Endometrium (tissue), 2 donors: ENCODE data around the gene SLC37A1.
A peak's percentile ranks its signal among the peaks of the same experiment; 100 is the strongest.

Source experiments
- FAIRE-seq: peaks from 2 replicates; lab custom pipeline; 2012; peaks lifted over from hg19 to GRCh38; lab: Jason Lieb, UNC
- donor health status: control.
- donor health status: control.

SLC37A1 gene

DNA sequence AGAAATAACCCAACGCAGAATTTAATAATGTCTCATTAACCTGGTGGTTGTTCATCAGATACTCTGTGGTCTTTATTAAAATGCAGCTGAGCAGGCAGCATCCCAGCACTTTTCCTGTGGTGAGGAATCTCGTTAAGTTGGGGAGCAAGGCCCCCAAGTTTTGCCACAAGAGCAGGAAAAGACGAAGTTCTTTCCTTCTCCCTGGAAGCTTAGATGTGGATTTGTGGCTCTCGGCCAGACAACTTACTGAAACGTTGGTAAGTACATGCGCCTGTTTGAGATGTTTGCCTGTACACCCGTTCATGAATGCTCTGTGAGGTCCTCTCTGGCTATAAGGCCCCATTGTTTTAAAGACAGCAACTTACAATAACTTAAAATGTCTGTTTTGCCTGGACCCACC, 105.5 kb downstream of the SLC37A1 start:
- no peak for FAIRE-seq

DNA sequence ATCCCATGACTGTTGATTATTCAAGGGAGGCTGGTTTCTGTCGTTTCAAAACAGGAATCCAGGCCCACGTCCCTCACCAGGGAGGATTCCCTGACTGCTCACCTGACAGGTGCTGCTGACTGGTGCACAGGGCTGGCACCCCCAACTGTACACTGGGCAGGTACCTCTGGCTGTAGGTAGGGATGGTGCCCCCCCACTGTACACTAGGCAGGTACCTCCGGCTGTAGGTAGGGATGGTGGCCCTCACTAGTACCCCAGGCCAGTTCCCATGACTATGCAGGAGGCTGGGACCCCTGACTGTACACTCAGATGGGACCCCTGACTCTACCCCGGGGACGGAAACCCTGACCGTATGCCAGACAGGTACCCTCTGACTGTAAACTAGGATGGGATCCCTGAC, 106.2 kb downstream of the SLC37A1 start:
- no peak for FAIRE-seq

DNA sequence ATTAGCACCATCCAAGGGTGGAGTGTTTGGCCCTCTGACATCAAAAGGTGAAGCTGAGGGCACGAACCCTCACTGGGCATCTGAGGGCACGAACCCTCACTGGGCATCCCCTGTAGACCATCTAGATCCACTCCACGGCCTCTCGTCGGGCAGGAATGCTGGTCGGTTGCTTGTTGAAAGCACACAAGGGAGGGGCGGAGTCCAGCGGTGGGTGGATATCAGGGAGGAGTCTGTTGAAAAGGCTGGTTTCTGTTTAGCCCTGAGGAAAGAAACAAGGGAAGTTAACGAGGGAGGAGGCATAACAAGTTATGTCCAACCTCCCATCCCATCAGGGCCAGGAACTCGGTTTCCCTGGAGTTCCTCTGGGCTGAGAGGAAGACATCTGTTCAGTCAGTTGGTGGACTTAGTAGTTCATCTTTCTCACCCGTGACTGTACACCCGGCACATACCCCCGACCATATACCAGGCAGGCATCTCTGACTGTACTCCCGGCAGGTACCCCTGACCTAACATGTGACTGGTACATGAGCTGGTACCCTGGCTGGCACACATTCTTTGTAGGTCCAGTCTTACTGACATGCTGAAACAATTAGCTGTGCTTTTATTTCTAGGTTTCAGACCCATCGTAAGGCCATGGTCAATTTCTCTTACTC, 107.6 kb downstream of the SLC37A1 start:
- no peak for FAIRE-seq

DNA sequence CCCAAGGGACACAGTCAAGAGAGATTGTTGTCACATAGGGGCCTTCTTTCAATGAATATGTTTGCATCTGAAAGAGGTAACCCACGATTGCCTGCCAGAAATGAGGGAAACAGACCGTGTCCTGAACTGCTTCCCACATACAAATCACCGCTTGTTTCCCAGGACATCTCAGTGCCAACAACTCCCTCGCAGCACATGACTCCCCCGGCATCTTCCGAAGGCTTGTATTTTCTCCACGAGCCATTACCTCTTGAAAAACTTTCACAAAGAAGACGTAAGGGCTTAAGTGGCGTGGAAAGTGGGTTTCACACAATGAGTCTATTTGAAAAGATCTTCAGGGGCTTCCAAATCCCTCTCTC, 108.1 kb downstream of the SLC37A1 start:
- no peak for FAIRE-seq

DNA sequence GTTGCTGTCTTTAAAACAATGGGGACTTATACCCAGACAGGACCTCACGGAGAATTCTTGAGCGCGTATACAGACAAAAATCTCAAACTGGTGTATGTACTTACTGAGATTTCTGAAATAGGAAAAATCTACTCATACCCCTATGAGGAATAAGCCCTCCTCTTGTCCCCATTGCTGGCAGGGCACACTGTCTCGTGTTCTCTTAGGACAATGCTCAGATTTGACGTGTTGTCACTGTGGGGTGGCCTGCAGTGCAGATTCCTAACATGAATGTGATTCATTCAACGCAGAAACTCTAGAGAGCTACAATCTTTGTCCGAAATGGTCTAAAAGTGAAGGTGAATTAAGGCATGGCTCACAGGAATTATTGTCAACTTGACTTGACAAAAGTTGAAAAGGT, 108.6 kb downstream of the SLC37A1 start:
- no peak for FAIRE-seq

DNA sequence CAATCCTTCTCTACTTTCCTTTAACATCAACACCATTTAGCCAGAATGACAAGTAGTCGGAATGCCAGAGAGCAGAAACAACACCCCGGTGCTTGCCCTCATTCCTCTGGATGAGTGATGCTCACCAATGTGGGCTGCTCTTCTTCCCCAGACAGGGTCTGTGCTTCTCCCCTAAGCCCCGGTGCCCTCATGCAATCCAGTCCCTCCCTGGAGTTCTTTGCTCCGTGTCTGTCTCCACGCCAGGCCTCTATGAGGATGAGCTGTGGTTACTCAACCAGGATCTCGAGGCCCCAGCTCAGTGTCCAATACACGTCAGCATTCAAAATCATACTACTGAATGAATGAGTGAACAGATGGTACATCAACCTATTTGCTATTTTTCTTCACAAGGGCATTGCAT, 110.0 kb downstream of the SLC37A1 start:
- no peak for FAIRE-seq

DNA sequence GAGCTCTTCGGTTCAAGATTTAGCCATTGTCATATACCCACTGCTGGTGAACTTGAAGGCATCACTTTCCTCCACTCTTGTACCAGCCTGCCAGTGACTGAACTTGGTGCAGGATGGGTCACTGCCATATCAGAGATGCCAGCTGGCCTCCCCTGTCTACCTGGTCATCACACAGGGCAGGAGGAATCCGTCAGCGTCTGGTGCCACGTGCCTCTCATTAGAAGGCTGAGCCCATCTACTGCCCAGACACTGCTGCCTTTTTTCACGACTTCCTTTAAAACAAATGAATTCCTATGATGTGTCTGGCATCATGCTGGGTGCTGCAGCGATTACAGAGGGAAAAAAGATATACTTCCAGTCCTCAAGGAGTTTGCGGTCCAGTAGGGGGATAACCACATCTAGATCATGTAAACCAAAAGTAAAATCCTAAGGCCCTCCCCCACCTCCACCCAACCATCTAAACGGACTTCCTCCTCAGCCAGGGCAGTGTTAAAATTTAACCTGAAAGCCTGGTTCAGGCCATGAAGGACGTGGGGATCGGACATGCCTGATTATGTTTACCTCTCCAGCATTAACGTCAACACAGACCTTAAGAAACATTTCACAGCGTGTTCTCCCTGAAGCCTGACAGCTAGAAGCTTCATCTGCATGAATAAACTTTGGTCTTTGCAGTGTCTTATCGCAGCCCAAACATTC, 110.6 kb downstream of the SLC37A1 start:
- FAIRE-seq: no peak

DNA sequence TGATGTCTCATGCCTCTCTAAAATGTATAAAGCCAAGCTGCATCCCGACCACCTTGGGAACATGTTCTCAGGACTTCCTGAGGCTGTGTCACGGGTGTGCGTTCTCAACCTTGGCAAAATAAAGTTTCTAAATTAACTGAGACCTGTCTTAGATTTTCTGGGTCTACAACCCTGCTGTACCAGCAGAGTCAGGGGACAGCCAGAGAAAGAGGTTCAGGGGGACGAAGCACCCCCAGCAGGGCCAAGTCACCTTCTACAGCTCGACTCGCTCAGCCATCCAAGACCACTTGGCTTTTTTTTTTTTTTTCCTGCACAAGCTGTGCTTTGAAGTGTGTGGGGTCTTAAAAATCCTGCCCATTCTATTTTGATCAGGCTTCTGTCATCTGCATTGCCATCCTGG, 111.3 kb downstream of the SLC37A1 start:
- FAIRE-seq: no peak

DNA sequence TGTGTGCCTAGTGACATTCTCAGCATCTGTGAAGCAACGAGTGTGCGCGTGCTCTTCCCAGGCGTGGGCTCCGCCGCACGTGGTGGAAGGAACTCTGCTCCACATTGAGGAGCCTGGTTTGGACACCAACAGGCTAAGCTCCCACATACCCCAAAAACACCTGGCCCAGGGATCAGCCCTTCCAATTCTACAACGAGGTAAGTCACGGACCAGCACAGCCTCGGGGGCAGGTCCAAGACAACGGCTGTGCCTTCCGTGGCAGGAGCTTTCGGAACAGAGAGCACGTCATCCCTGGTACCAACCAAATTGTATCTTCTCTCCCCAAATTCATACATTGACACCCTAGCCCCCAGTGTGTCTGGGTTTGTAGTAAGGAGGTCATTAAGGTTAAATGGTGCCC, 112.5 kb downstream of the SLC37A1 start:
- FAIRE-seq: no peak

DNA sequence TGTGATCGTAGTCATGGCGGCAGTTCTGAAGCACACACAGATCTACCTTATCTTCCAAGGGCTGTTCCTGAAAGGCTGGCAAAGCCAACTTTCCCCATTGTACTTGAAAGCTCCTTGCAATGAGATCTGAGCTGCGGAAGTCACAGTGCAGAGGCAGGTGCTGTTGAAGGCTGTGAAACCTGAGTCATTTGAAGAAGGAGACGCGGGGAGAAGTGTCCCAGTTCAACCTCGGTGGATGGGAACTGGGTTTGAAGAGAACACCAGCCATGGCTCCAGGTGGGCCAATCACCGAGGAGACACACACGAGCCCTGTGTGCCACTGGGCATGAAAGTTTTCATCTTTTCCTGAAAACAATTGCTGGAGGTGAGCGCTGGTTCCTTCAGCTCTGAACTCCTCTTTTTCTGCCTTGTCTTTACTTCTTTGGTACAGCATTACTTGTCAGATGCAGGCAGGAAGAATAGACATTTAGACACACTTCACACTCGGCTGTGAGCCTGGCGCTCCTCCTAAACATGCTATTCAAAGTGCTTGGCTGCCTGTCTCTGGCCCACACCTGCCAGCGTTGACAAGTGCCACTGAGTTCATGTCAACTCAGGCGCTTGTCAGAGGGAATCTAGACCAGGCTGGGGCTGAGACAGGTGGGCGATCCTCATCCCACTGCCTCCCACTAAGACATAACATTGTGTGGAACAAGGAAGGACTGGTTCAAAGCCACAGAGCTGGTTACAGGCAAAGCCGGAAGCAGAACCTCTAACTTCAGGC, 114.1 kb downstream of the SLC37A1 start:
- no peak for FAIRE-seq

DNA sequence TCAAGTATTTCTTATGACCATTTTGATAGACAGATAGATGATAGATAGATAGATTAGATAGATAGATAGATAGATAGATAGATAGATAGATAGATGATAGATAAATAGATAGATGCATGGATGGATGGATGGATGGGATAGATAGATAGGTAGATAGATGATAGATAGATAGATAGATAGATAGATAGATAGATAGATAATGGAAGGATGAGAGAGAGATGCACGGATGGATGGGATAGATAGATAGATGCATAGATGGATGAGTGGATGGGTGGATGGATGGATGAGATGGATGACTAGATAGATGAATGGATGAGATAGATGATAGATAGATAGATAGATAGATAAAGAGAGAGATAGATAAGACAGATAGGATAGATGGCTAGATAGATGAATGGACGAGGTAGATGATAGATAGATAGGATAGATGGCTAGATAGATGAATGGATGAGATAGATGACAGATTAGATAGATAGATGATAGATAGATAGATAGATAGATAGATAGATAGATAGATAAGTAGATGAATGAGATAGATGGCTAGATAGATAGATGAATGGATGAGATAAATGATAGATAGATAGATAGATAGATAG, 114.9 kb downstream of the SLC37A1 start:
- FAIRE-seq: peak; percentile 80

DNA sequence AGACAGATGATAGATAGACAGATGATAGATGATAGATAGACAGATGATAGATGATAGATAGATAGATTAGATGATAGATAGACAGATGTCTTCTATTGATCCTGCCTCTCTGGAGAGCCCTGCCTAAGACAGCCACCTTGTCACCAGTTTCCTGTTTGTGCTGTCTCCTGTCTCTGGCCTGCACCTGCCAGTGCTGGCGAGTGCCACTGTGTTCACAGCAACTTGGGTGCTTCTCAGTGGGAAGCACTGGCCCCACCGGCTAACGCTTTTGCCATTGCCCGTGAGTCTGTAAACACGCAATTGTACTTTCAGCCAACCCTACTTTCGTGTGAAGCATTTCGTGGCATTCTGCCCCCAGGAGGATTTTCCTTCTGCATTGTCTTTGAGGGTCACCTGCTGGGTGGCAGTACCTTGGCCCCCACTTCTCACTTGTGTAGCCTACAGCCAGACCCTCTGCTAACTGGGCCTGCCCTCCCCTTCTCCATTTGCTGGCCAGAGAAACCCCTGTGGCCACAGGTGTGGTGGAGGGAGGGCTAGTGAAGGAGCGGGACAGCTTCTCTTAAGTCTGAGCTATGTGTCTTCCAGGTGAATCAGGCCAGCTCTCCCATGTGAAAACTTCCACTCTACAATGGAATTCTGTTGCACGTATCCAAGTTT, 116.4 kb downstream of the SLC37A1 start:
- no peak for FAIRE-seq

DNA sequence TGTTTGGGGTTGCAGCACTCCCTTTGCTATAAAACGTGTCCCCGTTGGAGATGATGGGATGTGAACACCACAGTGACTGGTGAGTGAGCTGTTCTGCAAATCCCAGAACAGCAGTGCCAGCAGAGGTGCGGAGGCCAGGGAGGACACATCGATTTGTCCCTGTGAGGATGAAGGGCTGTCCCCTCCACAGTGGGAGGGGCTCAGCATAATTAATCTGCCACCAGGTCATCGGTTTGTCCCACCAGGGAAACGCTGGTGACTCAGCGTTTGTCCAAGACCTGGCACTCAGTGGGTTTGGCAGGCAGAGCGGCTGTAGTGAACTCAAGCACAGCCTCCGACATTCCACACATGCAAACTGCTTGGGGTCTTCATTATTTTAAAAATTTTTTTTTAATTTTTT, 117.0 kb downstream of the SLC37A1 start:
- no peak for FAIRE-seq
